Tibial artery (tissue), 4 donors: ENCODE measurements around the gene SCFD2.
A peak's percentile ranks its signal among the peaks of the same experiment; 100 is the strongest.

Source experiments
- DNase-seq, 2 donors: peaks; one replicate each; pipeline ENCODE4 v3.0.0-alpha.2; 2019
- H3K27ac ChIP-seq, 2 donors: fragments of 200-600 bp; sonication (generic) in 1 of 2; 1 replicate in 1 of 2; 2 replicates in 1 of 2; pipeline ENCODE4 v1.5.1; 2018 to 2019; ENCODE audit warnings: mild to moderate bottlenecking in 1 of 2
- H3K27me3 ChIP-seq, 2 donors: fragments of 200-600 bp; sonication (generic) in 1 of 2; one replicate each; pipeline versions ENCODE4 v1.5.1 to v1.6.0; 2016 to 2019
- H3K36me3 ChIP-seq, 3 donors: fragments of 200-600 bp; sonication (generic) in 2 of 3; one replicate each; pipeline ENCODE4 v1.5.1; 2016 to 2019; ENCODE audit warnings: mild to moderate bottlenecking in 2 of 3
- H3K4me1 ChIP-seq, 4 donors: fragments of 200-600 bp; sonication (generic) in 2 of 4; 1 replicate in 3 of 4; 2 replicates in 1 of 4; pipeline ENCODE4 v1.5.1; 2016 to 2019
- H3K4me3 ChIP-seq, 2 donors: fragments of 200-600 bp; sonication (generic) in 1 of 2; 1 replicate in 1 of 2; 2 replicates in 1 of 2; pipeline ENCODE4 v1.5.1; 2018 to 2019; ENCODE audit warnings: mild to moderate bottlenecking in 2 of 2
- H3K9me3 ChIP-seq, 3 donors: fragments of 200-600 bp; sonication (generic) in 1 of 3; one replicate each; pipeline ENCODE4 v1.5.1; 2016 to 2019
- CTCF ChIP-seq, 2 experiments: fragments of 200-600 bp in 1 of 2; fragments of 450-650 bp in 1 of 2; IDR thresholded peaks; one replicate each; pipeline ENCODE4 v1.5.1; 2017 to 2019; ENCODE audit warnings: antibody characterized with exemption in 2 of 2, mild to moderate bottlenecking in 1 of 2, moderate library complexity in 1 of 2
- intact Hi-C: fragments of 100-400 bp; cut with DNase I; formaldehyde crosslinking; loops from one replicate; pipeline ENCODE4 v1.15.0; 2023; ENCODE audit warnings: low total_unique reads

Gene SCFD2

GRCh38 chr4:52862639-52863161 is 503.2 kb downstream of the SCFD2 start:
- H3K4me1 ChIP-seq, result peaks cover 0 to 52% (median 26%) of the 10 kb centered on the region in 4 donors
- peaks cover 0 to 7% (median 0%) of the 10 kb centered on the region in 3 donors for H3K9me3 ChIP-seq
- peak overlapping the region; percentile 77 to 86 for H3K27ac ChIP-seq
- H3K36me3 ChIP-seq, result peaks cover 0 to 15% (median 4%) of the 10 kb centered on the region in 3 donors
- intact Hi-C loops, result loop anchor here (5.0 to 10.0 kb wide), 3 partner anchors 122 to 205 kb away; partner anchors contain the start of gene USP46
- no peaks in the 10 kb centered on the region for H3K27me3 ChIP-seq
- no peak for TF ChIP-seq CTCF (IDR thresholded peaks at IDR 0.05)
- no peak for DNase-seq
- H3K4me3 ChIP-seq, result peak overlapping the region; percentile 71 to 78

DNA sequence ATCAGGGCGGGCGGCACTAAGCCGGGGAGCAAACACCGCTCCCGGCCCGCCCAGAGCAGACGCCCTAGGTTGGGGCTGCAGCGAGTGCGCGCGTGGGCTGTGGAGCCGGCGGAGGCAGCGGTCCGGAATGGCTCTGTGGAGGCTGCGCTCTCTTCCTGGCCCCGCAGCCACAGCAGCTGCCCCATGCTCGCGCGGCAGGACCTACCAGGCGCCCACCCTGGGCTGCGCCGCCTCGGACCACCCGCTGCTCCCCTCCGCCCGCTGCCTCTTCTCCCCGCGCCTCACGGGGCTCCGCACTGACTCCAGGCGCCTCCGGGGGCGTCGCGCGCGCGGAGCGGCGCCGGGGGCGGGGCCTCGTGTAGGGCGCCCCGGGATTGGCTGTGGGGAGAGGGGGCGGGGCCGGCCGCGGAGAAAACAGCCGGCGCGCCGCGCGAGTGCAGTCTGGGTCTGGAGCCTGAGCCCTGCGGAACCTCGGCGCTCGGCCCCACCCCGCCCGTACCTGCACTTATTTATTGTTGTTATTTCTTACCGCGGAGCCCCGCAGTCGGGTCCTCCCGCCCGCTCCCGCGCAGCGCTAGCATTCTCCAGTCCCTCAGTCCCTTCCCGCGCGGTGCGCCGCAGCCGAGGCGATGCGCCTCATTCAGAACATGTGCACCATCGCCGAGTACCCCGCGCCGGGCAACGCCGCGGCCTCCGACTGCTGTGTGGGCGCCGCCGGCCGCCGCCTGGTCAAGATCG is 503.8 kb downstream of the SCFD2 start, which contains the start of gene RASL11B:
RASL11B (plus strand) TSS at position 439 of the 738 bp plus-strand sequence; CDS start at position 630, 191 bp downstream.
- Histone ChIP-seq H3K27me3 (no peaks in the 10 kb centered on the region), H3K36me3 (peaks cover 0 to 10% (median 4%) of the 10 kb centered on the region in 3 donors), H3K4me1 (peaks cover 0 to 46% (median 23%) of the 10 kb centered on the region in 4 donors), H3K4me3 (peak within 1 kb of the TSS; percentile 71 to 78), H3K27ac (peak within 1 kb of the TSS; percentile 77 to 86), H3K9me3 (peaks cover 0 to 8% (median 0%) of the 10 kb centered on the region in 3 donors)
- TF ChIP-seq CTCF (IDR thresholded peaks at IDR 0.05), result peak; percentile 45 to 52
- peak; percentile 82 to 92 for DNase-seq
- intact Hi-C loops, result loop anchor here (5.0 to 10.0 kb wide), 3 partner anchors 123 to 205 kb away; partner anchors contain the start of gene USP46

- H3K4me3 ChIP-seq, result peak overlapping the region; percentile 71 to 78
- no peak for DNase-seq
- H3K9me3 ChIP-seq, result peaks cover 0 to 8% (median 0%) of the 10 kb centered on the region in 3 donors
- H3K27me3 ChIP-seq, result no peaks in the 10 kb centered on the region
- TF ChIP-seq CTCF (IDR thresholded peaks at IDR 0.05), result no peak
- peak overlapping the region; percentile 77 to 86 for H3K27ac ChIP-seq
- peaks cover 0 to 38% (median 23%) of the 10 kb centered on the region in 4 donors for H3K4me1 ChIP-seq
- intact Hi-C loops, result loop anchor here (5.0 to 10.0 kb wide), 3 partner anchors 124 to 204 kb away; partner anchors contain the start of gene USP46
- peaks cover 0 to 7% (median 4%) of the 10 kb centered on the region in 3 donors for H3K36me3 ChIP-seq
Measured at GRCh38 chr4:52861171-52861823, 504.6 kb downstream of the SCFD2 start.

- DNase-seq, result no peak
- Histone ChIP-seq H3K4me1 (peaks cover 0 to 29% (median 17%) of the 10 kb centered on the region in 4 donors), H3K9me3 (peaks cover 0 to 8% (median 0%) of the 10 kb centered on the region in 3 donors), H3K27me3 (no peaks in the 10 kb centered on the region), H3K27ac (no peak overlapping the region), H3K36me3 (peaks cover 0 to 3% (median under 1%) of the 10 kb centered on the region in 3 donors), H3K4me3 (no peak overlapping the region)
- no peak for TF ChIP-seq CTCF (IDR thresholded peaks at IDR 0.05)
- intact Hi-C loops, result loop anchor here (5.0 to 10.0 kb wide), 3 partner anchors 124 to 203 kb away; partner anchors contain the start of gene USP46
Measured at GRCh38 chr4:52860361-52860760, 505.5 kb downstream of the SCFD2 start.

DNA sequence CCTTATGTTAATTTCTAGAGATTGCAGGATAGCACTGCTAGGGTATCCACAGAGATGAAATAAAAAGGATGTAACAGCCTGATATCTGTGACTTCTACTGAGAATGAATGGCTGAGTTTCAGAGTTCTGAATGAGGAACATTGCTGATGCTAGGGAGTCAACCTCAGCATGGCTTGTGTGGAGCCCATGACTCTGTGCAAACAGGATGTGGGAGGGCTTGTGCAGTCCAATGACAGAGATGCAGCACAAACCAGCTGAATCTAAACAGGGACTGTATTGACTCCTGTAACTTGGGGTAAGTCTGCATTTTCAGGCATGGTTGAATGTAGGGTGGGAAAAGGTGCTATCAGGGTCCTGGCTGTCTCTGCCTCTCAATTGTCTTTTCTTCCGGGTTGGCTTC is 509.1 kb downstream of the SCFD2 start:
- TF ChIP-seq CTCF (IDR thresholded peaks at IDR 0.05), result no peak
- H3K9me3 ChIP-seq, result peaks cover 0 to 8% (median 0%) of the 10 kb centered on the region in 3 donors

More for the DNA sequence above, 509.1 kb downstream of the SCFD2 start:
- Histone ChIP-seq H3K4me1 (peaks cover 0 to 27% (median 15%) of the 10 kb centered on the region in 4 donors), H3K27me3 (no peaks in the 10 kb centered on the region), H3K27ac (no peak overlapping the region), H3K4me3 (no peak overlapping the region), H3K36me3 (no peaks in the 10 kb centered on the region)
- intact Hi-C loops, result no loop called here
- DNase-seq, result no peak
